RCC 7860 (cell line): ENCODE results near the gene ANKFN1.
"Not testable (repeated sequence)": the region's sequence is repeated elsewhere in the genome, so short reads cannot be mapped to it uniquely, and the experiment has no call there.

Experiments
- DNase-seq: peaks from one replicate; pipeline ENCODE4 v3.0.0-alpha.2; 2015; ENCODE audit warnings: low spot score
- FAIRE-seq: peaks from 2 replicates; lab custom pipeline; 2012; peaks lifted over from hg19 to GRCh38; lab: Jason Lieb, UNC

ANKFN1 gene

DNA sequence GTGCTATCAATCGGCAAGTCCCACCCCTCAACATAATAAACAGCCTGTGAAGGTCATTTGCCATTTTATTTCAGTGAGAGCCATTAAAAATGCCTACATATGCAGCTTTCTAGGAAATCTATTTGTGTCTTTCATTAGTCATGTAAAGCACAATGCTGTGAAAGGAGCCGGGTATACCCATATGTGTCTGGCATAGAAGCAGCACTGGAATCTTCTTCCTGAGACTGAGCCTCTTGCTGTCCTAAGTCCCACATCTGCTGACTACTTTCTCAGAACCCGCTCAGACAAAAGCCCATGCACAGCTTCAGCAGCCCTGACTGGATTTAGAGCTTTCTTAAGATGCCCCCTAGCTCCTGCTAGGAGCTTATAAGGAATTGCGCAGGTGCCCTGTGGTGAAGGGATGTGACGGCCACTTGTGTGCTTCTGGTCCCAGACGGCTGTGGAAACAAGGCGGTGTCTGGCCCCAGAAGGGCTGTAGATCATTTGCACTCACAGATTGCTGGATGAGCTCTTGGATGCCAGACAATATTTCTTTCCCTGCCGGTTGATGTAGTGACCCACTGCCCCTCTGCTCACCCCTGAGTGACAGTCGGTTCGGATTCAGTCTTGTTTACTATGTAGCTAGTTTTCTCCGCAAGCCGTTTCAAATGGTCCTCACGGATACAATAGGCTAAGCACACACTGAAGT is 172.2 kb downstream of the ANKFN1 start:
- FAIRE-seq: no peak
- no peak for DNase-seq

DNA sequence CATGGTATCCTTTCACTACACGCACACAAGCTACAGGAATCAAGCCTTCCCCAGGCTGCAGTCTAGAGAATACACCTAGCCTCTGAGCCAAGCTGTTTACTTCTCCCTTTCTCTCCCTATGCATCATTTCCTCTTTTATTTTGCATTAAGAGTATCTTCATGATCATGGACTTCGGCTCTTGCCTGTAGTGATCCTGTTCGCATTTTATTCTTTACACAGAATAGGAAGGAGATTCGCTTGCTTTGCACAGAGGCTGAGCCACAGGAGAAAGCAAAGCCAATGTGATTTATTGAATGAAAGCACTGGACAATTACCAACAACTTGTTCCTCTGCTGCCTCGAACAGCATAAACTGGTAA is 172.7 kb downstream of the ANKFN1 start:
- DNase-seq (no peak), FAIRE-seq (no peak)

DNA sequence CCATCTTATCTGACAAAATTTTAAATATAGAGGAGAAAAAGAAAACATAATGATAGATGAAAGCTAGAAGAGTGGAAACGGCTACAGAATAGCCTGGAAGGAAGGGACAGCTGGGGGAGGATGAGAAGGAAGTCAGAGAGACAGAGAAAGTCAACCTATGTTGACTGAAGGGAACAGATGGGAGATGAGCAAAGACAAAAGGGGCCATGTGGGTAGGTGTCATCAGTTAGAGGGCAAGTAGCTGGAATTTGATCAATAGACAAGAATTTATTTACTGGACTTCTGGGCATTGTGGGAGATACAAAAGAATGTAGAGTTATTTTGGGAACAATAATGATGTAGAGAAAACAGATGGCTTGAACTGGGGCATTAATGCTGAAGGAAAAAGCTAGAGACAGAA is 194.4 kb downstream of the ANKFN1 start:
- DNase-seq (no peak), FAIRE-seq (no peak)

DNA sequence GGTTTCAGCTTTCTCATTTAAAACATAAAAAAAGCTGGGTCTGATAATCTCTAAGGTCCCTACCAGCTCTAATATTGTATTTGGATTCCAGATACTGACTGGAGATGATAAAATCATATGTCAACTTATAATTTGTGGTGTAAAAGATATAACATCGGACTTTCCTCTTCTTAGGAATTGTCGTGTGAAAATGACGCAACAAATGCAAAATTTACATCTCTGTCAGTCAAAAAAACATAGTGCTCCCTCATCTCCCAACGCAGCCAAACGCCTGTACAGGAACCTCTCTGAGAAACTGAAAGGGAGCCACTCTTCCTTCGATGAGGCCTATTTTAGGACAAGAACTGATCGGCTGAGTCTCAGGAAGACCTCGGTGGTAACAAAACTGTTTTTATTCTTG is 197.3 kb downstream of the ANKFN1 start:
- DNase-seq (no peak), FAIRE-seq (no peak)

DNA sequence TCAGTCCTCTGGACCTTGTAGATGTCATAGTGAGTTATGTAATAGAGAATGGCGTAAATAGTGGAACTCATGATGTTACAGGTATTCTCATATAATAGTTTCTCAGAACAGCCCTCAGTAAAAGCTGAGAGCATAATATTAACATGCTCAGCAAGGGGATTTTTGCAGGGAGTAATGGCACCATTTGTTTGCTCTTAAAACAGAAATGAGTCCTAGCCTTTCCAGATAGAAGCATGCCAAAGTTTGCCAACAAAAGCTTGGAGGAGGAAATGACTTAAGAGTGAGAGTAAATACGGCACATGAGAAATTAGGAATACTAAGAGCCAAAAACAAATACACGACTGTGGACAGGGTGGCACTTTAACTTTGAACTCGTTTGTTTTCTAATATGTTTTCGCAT is 198.4 kb downstream of the ANKFN1 start:
- no peak for FAIRE-seq

DNA sequence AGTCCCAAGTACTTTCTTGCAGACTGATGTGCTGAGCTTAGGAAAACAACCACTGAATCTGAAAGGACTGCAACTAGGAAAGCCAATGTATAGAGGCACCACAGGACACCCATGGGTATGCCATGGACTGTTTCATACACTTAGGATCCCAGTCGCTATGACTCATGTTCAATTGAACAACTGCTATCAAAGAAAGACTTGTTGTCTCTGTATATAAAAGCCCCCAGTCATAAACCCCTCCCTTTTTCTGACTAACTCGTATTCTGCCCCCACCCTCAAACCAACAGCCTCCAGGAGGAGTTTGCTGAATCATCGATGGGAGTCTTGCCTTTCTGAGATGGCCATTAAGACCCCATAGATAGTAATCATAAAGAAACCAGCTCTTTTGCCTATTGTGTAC is 205.4 kb downstream of the ANKFN1 start:
- DNase-seq (no peak), FAIRE-seq (no peak)

More for the DNA sequence above, 198.4 kb downstream of the ANKFN1 start:
- no peak for DNase-seq

DNA sequence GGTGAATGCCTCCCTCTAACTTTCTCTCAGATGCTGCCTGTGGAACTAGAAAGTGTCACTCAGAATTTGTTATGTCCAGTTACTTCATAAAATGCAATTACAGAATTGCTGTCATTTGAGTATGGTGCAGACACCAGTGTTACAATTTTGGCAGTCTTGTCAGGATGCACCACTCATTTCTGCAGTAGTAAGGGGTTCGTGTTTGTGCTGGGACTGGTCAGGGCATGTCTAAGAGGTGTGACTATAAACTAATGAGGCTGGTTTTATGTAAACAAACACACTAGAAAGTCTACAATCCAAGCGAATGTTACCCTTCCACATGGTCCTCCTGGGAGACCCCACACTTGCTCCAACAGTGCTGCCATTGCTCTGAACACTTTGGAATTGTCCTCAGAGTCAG is 206.2 kb downstream of the ANKFN1 start:
- no peak for FAIRE-seq
- DNase-seq: no peak

DNA sequence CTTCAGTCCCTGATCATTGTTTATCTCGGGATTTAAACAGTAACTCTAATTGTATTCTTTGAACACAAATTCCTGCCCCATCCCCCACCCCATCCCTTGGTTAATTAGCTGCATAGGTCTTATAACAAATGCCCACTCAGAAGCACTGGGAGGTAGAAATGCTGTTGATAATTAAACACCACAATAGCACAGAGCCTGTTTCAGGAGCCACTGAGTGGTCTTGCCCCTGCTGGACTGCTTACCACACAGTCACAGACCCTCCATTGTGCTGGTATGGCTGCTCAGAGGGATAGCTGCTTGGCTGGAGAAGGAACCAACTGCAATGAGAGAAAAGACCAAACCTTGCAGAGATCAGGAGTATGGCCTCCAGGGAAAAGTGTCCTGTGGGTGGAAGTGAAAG is 214.1 kb downstream of the ANKFN1 start:
- DNase-seq (no peak), FAIRE-seq (no peak)

DNA sequence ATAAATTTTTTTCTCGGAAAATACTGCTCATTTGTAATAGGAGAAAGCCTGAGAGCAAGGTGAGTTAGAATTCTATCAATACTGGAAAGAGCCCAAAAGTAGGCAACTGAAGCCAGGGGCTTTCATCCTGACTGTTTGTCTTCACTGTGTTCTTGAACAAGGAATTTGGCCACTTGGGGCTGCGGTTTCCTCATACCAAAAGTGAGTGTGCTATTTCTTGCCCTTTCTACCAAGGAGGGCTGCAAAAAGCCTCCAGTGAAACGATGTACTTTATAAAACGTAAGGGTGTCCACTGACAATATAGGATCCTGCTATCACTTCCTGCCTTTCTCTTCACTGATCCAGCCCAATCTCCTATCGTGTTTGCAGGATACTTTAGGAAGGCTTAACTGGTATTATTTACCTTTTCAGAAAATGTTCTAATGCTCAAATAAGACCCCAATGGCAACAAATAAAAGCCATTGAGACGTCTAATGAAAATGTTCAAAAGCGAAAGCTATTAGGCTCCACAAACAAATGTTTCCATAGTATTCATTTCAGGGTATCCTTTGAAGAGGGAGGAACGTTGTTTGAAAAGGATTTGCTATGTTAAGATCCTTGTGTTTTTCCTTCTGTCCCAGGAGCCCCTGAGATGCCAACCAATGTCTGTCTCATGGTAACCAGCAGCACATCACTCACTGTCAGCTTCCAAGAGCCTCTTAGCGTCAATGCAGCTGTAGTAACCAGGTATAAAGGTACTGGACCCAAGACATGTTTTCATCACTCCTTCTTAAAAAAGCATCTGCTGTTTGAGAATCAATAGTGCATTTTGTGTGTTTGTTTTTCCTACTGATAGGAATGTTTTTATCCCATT is 220.9 kb downstream of the ANKFN1 start:
- DNase-seq (no peak), FAIRE-seq (no peak)

DNA sequence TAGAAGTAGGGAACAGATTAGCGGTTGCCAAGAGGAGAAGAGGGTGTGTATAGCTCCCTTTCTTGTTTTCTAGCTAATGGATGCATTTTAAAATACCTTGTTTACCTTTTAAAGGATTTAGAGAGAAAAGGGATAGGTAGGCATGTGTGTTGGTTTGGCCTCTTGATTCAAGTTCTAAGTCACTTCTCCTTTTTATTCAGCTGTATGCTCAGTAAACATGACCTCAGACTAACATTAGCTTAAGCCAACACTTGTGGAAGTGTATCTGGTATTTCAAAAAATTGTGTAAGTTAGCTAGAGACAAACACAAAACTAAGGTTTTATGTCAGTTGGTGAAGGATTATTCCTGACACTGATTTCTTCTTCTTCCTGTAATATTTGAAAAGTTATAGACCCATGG is 236.1 kb downstream of the ANKFN1 start:
- no peak for FAIRE-seq

DNA sequence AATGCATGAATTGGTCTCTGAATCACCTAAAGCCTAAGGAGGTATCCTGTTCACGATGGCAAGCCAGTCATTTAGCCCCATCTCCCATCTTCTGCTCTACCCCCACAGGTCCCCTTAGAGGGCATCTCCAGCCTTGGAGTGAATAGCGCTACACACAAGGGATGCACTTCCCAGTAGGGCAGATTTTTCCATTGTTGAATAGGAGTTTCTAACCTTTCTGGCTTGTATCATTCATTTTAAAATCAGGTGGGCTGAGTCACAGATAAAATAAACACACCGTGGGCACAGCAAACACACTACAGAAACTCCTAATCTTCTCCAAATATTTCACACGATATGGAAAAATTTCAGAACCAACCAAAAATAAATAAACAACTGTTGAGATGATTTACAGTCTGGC is 239.0 kb downstream of the ANKFN1 start:
- FAIRE-seq (no peak), DNase-seq (no peak)

More for the DNA sequence above, 236.1 kb downstream of the ANKFN1 start:
- DNase-seq: no peak

DNA sequence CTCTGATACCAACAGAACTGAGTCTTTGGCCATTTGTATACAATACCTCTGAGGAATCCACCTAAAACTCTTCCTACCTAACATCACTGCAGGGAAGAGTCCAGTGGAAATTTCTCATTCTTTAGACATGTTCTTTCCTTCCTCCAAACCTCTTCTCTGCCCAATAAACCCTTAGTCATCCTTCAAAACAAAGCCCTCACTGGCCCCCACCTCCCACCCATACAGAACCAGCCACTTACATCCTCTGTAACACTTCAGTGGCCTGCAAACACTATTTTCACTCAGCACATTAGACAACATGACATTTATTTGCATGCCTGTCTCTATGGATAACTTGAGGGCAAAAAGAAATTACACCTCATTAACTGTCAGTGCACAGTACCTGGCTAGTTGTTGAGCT is 239.9 kb downstream of the ANKFN1 start:
- DNase-seq (no peak), FAIRE-seq (no peak)

DNA sequence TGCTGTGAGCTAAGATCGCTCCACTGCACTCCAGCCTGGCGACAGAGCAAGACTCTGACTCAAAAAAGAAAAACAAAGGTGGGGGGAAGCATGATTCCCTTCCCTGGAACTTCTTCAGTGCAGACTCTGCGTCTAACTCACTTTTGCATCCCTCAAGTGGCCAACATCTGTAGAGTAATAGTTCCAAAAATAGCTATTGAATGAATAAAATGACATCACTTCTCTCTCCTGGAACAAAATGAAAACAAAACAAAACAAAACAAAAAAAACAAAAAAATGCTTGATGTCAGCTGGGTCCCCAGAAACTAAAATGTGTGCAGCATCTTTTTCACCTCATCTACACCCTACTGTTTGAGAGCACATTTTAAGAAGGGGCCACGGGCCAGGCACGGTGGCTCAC is 242.5 kb downstream of the ANKFN1 start:
- FAIRE-seq: no peak

DNA sequence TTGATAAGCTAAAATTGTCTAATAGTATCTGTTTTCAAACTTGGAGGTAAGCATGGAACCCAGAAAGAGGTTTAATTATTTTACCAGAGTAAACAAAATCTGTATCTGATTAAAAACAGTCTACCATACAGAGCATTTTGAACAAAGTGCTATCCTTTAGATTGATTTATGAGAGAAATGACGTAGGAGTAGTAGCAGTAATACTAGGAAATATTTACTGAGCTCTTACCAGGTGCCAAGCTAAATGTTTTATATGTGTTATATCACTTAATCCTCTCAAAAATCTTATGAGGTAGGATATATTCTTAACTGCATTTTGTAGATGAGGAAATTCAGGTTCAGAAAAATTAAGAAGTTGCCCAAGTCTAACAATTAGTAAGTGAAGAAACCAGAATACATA is 253.8 kb downstream of the ANKFN1 start:
- no peak for FAIRE-seq
- no peak for DNase-seq

More for the DNA sequence above, 242.5 kb downstream of the ANKFN1 start:
- no peak for DNase-seq

DNA sequence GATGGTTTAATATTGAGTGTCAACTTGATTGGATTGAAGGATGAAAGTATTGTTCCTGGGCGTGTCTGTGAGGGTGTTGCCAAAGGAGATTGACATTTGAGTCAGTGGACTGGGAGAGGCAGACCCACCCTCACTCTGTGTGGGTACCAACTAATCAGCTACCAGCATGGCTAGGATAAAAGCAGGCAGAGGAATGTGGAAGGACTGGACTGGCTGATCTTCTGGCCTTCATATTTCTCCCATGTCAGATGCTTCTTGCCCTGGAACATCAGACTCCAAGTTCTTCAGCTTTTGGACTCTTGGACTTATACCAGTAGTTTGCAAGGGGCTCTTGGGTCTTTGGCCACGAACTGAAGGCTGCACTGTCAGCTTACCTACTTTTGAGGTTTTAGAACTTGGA is 259.1 kb downstream of the ANKFN1 start:
- not testable (repeated sequence) for DNase-seq, FAIRE-seq

DNA sequence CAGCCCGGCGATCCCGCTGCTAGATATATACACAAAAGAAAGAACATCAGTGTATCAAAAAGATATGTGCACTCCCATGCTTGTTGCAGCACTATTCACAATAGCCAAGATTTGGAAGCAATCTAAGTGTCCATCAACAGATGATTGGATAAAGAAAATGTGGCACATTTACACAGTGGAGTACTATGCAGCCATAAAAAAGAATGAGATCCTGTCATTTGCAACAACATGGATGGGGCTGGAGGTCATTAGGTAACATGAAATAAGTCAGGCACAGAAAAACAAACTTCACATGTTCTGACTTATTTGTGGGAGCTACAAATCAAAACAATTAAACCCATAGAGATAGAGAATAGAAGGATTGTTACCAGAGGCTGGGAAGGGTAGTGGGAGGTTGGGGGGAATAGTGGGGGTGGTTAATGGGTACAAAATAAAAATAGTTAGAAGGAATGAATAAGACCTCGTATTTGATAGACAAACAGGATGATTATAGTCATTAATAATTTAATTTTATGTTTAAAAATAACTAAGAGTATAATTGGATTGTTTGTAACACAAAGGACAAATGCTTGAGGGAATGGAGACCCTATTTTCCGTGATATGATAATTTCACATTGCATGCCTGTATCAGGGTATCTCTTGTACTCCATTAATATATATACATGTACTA is 263.5 kb downstream of the ANKFN1 start:
- FAIRE-seq (no peak), DNase-seq (no peak)

DNA sequence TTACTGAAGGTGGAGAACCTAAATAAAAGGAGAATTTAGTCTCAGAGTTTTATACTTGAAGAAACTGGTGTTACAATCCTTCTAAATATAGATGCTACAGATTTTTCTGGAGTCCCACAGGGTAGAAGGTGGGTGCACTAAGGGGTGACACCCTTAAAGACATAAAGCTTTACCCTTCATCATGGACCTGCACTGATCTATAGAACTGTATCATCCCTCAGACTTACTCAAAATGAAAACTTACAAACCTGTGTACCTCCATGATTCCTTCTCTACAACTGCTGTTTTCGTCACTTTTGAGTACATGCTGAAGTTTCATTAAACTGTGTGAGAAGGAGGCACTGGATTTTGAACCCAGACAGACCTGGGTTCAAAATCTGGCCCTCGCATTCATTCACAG is 270.7 kb downstream of the ANKFN1 start:
- DNase-seq (no peak), FAIRE-seq (no peak)

DNA sequence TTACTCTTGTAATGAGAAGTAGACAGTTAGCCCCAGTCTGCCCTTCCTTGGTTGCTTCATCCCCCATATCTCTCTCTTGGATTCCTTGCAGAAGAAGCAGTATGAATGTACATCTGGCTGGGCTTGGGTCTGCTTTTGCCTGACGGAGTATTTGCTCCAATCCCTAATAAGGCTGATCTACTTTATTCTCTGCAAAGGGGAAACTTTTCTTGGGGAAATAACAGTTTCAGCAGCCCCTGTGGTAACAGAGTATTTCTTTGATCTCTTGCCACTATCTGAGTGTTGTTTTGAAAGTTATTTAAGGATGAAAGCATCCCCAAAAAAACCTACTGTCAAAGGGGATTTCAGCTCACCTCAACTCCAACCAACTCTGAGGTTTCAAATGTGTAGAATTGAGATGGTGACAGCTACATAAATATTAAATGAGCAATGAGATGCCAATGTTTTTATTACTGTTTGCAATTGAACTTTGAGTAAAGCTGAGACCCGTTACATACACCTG is 271.3 kb downstream of the ANKFN1 start:
- DNase-seq (no peak), FAIRE-seq (no peak)

DNA sequence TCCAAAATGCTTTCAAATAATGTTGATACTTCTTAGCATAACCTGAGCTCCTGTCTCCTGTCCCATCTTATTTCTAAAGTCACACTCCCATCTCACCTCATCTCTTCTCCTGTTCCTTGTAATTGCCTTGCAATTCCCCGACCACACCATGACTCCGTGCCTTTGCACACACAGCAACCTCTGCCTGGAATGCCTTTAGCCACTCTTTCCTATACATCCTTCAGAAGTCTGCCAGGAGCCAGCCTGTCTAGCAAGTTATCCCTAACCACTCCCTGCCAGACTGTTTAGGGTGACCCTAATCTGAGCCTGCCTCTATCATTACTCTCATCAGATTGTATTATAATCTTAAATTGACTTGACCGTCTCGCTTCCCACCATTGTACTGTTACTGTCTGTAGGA is 272.2 kb downstream of the ANKFN1 start:
- DNase-seq (no peak), FAIRE-seq (no peak)

DNA sequence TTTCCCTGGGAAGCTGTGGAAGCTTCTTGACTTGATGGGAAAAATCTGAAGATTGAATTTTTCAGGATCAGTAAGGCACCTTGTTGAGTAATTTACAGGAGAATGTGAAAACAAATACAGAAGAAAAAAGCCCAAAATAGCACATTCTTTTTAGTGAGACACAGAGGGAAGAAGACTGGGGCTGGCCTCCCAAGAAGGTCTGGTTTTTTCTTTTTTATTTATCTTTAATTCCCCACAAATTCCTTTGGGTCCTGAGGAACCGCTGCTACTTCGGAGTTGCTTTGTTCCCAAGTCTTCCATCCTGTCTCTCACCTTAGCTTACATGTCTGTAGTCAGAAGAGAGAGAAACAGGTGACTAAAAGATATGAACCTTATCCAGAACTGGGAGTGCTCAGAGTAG is 273.6 kb downstream of the ANKFN1 start:
- FAIRE-seq (no peak), DNase-seq (no peak)

DNA sequence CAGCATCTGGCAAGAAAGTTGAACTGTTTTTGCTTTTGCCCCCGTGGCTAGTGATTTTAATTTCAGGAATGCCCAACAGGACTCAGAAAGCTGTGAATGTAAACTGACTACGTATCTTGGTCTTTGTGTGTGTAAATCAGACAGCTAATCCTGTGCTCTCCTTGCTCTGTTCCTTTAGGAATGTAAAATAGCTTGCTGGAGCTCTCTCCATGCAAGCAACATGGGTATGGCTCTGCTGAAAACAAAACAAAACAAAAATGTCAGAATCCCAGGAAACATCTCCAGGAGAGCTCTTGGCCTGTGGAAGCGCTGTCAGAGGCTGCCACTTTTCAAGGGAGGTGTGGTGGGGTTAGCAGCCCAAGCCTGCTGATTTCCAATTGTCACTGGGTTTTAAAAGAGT is 278.5 kb downstream of the ANKFN1 start:
- no peak for DNase-seq
- no peak for FAIRE-seq

DNA sequence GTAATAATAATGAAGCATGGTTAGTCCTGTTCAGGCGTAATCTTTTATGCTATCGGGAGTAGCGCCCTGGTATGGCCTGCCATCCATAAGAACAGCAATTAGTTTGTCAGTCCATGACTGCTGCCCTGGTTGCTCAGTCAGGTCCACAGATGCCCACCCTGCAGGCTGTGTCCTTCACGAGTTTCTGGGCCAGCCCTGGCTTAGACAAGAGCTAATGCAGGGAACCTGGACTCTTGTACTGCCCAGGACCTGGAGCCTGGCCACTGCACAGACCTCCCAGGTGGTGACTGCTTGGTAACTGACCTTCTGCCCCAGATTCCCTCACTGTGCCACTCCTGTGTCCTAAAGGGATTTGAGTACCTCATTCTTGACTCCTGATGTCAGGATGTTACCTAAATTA is 279.2 kb downstream of the ANKFN1 start:
- DNase-seq (no peak), FAIRE-seq (no peak)
